Astrocyte (in vitro differentiated cells and primary cell): ENCODE data around the gene POLR2H. TPM values are rescaled to one million over a fixed set of nuclear protein-coding genes. Genes with fewer than 3 reads are reported as not detected.

Experiments used
- DNase-seq: peaks from one replicate; pipeline ENCODE4 v3.0.0-alpha.2; 2010; ENCODE audit warnings: low read depth
- FAIRE-seq: peaks from 2 replicates; lab custom pipeline; 2011; peaks lifted over from hg19 to GRCh38; lab: Jason Lieb, UNC
- H2AFZ ChIP-seq: 2 replicates; pipeline ENCODE4 v1.6.0; 2012; ENCODE audit warnings: low read depth, low read length, inconsistent platforms
- H3K27ac ChIP-seq: 2 replicates; pipeline ENCODE4 v1.5.1; 2011; ENCODE audit warnings: low read depth, low read length, inconsistent platforms
- H3K27me3 ChIP-seq: 2 replicates; pipeline ENCODE4 v1.6.0; 2011; ENCODE audit warnings: low read length, inconsistent platforms; ENCODE audit not compliant: insufficient read depth
- H3K36me3 ChIP-seq: 2 replicates; pipeline ENCODE4 v1.5.1; 2011; ENCODE audit warnings: low read length, inconsistent platforms; ENCODE audit not compliant: insufficient read depth
- H3K4me1 ChIP-seq: 2 replicates; pipeline ENCODE4 v1.5.1; 2011; ENCODE audit warnings: low read length, inconsistent platforms; ENCODE audit not compliant: insufficient read depth
- H3K4me2 ChIP-seq: 2 replicates; pipeline ENCODE4 v1.6.0; 2012; ENCODE audit warnings: low read length, inconsistent platforms
- H3K4me3 ChIP-seq: 2 replicates; pipeline ENCODE4 v1.5.1; 2011; ENCODE audit warnings: low read depth, mild to moderate bottlenecking, low read length, inconsistent platforms; ENCODE audit not compliant: insufficient read depth
- H3K79me2 ChIP-seq: 2 replicates; pipeline ENCODE4 v1.6.0; 2012; ENCODE audit warnings: mild to moderate bottlenecking, low read length, inconsistent platforms; ENCODE audit not compliant: insufficient read depth
- H3K9ac ChIP-seq: 2 replicates; pipeline ENCODE4 v1.6.0; 2012; ENCODE audit warnings: mild to moderate bottlenecking, low read length, inconsistent platforms
- H3K9me3 ChIP-seq: 2 replicates; pipeline ENCODE4 v1.5.1; 2012; ENCODE audit warnings: low read depth, mild to moderate bottlenecking, low read length, inconsistent platforms; ENCODE audit not compliant: insufficient read depth
- H4K20me1 ChIP-seq: 2 replicates; pipeline ENCODE4 v1.6.0; 2012; ENCODE audit warnings: low read length, inconsistent platforms; ENCODE audit not compliant: insufficient read depth
- H3K27ac Mint-ChIP-seq: one replicate; pipeline ENCODE4 v1.8.0; 2021; ENCODE audit warnings: mild to moderate bottlenecking, mixed read lengths; ENCODE audit not compliant: unreplicated experiment
- H3K27me3 Mint-ChIP-seq: one replicate; pipeline ENCODE4 v1.8.0; 2021; ENCODE audit warnings: low read depth, mixed read lengths; ENCODE audit not compliant: unreplicated experiment
- H3K36me3 Mint-ChIP-seq: one replicate; pipeline ENCODE4 v1.8.0; 2021; ENCODE audit warnings: low read depth, mixed read lengths; ENCODE audit not compliant: unreplicated experiment
- H3K4me1 Mint-ChIP-seq: one replicate; pipeline ENCODE4 v1.8.0; 2021; ENCODE audit warnings: low read depth, mixed read lengths; ENCODE audit not compliant: unreplicated experiment
- H3K4me3 Mint-ChIP-seq: one replicate; pipeline ENCODE4 v1.8.0; 2021; ENCODE audit warnings: mild to moderate bottlenecking, moderate library complexity, mixed read lengths; ENCODE audit not compliant: unreplicated experiment
- H3K9me3 Mint-ChIP-seq: one replicate; pipeline ENCODE4 v1.8.0; 2021; ENCODE audit warnings: mild to moderate bottlenecking, mixed read lengths; ENCODE audit not compliant: unreplicated experiment
- CTCF ChIP-seq: IDR thresholded peaks from 2 replicates; pipeline ENCODE4 v1.5.1; 2011; ENCODE audit warnings: low read depth, mild to moderate bottlenecking, inconsistent platforms, low read length, moderate library complexity; ENCODE audit not compliant: insufficient read depth
- EZH2 ChIP-seq: IDR thresholded peaks from 2 replicates; pipeline ENCODE4 v1.6.1; 2012; ENCODE audit warnings: mild to moderate bottlenecking, low read length, inconsistent platforms; ENCODE audit not compliant: insufficient read depth
- total RNA-seq: library from RNA; stranded (reverse); gene quantifications from 2 replicates; pipeline ENCODE4 v1.2.1, GENCODE V29; 2021

POLR2H gene
- total RNA-seq, 1 donor from 2014 or later: 63.2 TPM

GRCh38 chr3:184399410-184399809 lies 37.9 kb downstream of the POLR2H start:
- FAIRE-seq (peak; percentile 94), DNase-seq (peak; percentile 93)
- Histone ChIP-seq H3K9me3 (no peaks in the 10 kb centered on the region), H4K20me1 (no peaks in the 10 kb centered on the region), H3K9ac (no peak overlapping the region), H3K27me3 (peaks cover 17% of the 10 kb centered on the region), H2AFZ (no peak overlapping the region), H3K4me2 (peak overlapping the region; percentile 23), H3K27ac (no peak overlapping the region), H3K79me2 (no peaks in the 10 kb centered on the region), H3K36me3 (no peaks in the 10 kb centered on the region), H3K4me3 (no peak overlapping the region), H3K4me1 (no peaks in the 10 kb centered on the region)
- H3K27ac Mint-ChIP-seq: peak overlapping the region; percentile 58
- no peaks in the 10 kb centered on the region for H3K36me3 Mint-ChIP-seq
- no peaks in the 10 kb centered on the region for H3K9me3 Mint-ChIP-seq
- H3K4me1 Mint-ChIP-seq: peaks cover 3% of the 10 kb centered on the region
- peaks cover 30% of the 10 kb centered on the region for H3K27me3 Mint-ChIP-seq
- no peak overlapping the region for H3K4me3 Mint-ChIP-seq
- TF ChIP-seq EZH2 (no peak), CTCF (no peak)

DNA sequence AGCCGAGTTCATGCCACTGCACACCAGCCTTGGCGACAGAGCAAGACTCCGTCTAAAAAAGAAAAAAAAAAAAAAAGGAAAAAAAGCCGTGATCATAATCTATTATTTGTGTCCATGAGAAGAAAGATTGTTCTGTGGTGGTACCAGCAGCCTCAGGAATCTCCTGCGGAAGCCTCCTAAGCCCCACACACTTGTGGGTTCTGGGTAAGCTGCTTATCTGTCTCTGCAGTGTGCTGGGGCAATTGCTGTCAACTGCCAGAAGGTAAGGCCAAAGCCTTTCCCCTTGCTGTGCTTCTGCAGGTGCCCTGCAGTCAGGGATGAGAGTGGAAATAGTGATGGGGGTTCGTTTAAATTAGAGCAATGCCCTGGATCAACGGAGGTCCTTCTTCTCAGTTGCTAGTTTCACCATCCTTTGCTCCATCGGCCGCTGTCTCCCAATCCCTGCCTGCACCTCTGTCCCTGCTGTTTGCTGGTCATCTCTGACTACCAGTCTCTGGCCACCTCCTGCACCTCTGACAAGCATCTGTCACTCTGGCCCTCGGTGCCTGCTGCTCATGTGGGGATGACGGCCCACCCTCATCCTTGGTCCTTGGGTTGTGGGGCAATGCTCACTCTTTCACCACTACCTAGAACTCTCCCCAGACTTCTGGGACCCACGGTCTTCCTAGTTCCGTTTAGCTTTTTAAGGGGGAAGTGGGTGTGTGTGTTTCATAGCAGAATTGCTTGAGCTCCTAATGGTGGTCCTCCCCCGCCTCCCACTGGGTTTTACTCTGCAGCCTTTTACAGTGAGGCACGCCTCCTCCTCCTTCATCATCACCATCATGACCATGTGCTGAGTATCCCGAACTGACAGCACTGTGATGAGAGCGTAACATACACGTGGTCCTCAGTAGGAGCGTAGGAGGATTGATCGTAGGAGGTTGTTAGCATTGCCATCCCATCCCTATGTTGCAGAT lies 43.8 kb downstream of the POLR2H start:
- FAIRE-seq: no peak
- Mint-ChIP-seq H3K27ac (no peak overlapping the region), H3K9me3 (peaks cover 5% of the 10 kb centered on the region), H3K4me3 (no peak overlapping the region), H3K36me3 (peaks cover 3% of the 10 kb centered on the region), H3K4me1 (no peaks in the 10 kb centered on the region), H3K27me3 (peaks cover 51% of the 10 kb centered on the region)
- Histone ChIP-seq H3K9ac (no peak overlapping the region), H3K4me2 (no peak overlapping the region), H3K36me3 (no peaks in the 10 kb centered on the region), H2AFZ (no peak overlapping the region), H3K27ac (no peak overlapping the region), H3K4me3 (no peak overlapping the region), H3K9me3 (no peaks in the 10 kb centered on the region), H3K4me1 (no peaks in the 10 kb centered on the region), H3K79me2 (no peaks in the 10 kb centered on the region), H4K20me1 (no peaks in the 10 kb centered on the region), H3K27me3 (peaks cover 15% of the 10 kb centered on the region)
- TF ChIP-seq CTCF (no peak), EZH2 (no peak)
- DNase-seq: no peak
